Measurements from ENCODE around the gene PABPN1L.

PABPN1L gene

DNA sequence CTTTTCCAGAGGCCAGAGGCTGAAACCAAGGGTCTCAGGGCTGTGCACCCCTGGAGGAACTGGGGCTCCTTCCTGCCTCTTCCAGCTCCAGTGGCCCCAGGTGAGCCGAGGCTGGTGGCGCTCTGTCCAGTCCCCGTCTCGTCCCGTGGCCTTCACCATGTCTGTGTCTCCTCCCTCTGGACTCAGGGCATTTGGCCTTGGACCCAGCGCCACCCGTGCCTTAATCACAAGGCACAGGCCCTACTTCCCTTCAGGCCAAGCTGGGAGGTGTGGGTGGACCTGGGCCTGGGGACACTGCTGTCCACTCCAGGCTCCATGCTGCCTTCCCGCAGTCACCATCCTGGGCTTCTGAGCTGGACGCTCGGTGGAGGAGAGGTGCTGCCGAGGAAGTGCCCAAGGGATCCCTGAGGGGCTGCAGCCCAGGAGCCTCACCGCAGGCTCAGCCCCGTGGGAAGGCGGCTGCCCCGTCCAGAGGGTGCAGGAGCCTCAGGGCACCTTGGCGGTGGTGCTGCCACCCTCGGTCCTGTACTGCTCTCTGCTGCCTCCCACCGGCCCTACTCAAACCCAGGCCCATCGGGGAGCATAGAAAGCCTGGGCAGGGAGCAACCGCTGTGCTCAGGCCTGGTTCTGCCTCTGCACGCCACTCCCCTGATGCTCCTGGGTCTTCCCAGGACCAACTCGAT lies 45.2 kb downstream of the PABPN1L start:
- no peak overlapping the region for H3K4me2 ChIP-seq (ENCODE audit: low read depth, low read length)
- H3K9me2 ChIP-seq (replicated peaks; ENCODE audit: insufficient read depth, low read length): no peaks in the 10 kb centered on the region
- no peaks in the 10 kb centered on the region for H3K27me3 ChIP-seq (replicated peaks; ENCODE audit: insufficient read depth, low read length)
- H3K9me3 ChIP-seq (replicated peaks; ENCODE audit: insufficient read depth, low read length): no peaks in the 10 kb centered on the region
- DNase-seq: no peak
- H3K79me2 ChIP-seq (ENCODE audit: low read length): no peaks in the 10 kb centered on the region
- no peak overlapping the region for H3K4me3 ChIP-seq (ENCODE audit: low read length)
- no peak for TF ChIP-seq EZH2phosphoT487 (IDR thresholded peaks at IDR 0.05; ENCODE audit: low read length)
- TF ChIP-seq, protein P1, sequence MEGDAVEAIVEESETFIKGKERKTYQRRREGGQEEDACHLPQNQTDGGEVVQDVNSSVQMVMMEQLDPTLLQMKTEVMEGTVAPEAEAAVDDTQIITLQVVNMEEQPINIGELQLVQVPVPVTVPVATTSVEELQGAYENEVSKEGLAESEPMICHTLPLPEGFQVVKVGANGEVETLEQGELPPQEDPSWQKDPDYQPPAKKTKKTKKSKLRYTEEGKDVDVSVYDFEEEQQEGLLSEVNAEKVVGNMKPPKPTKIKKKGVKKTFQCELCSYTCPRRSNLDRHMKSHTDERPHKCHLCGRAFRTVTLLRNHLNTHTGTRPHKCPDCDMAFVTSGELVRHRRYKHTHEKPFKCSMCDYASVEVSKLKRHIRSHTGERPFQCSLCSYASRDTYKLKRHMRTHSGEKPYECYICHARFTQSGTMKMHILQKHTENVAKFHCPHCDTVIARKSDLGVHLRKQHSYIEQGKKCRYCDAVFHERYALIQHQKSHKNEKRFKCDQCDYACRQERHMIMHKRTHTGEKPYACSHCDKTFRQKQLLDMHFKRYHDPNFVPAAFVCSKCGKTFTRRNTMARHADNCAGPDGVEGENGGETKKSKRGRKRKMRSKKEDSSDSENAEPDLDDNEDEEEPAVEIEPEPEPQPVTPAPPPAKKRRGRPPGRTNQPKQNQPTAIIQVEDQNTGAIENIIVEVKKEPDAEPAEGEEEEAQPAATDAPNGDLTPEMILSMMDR (IDR thresholded peaks at IDR 0.05; ENCODE audit: low read length): peak; percentile 32
- no peak overlapping the region for H3K9ac ChIP-seq (ENCODE audit: low read length)
- no peaks in the 10 kb centered on the region for H3F3A ChIP-seq (ENCODE audit: insufficient read depth, low read length)
- H3K4me1 ChIP-seq (ENCODE audit: low read length): no peaks in the 10 kb centered on the region
- H3K36me3 ChIP-seq (replicated peaks; ENCODE audit: insufficient read depth, low read length): no peaks in the 10 kb centered on the region
- no peak overlapping the region for H3K27ac ChIP-seq (ENCODE audit: low read length)
- H4K20me1 ChIP-seq (ENCODE audit: insufficient read depth, low read length): no peaks in the 10 kb centered on the region
- H2AFZ ChIP-seq (ENCODE audit: low read length): no peak overlapping the region

DNA sequence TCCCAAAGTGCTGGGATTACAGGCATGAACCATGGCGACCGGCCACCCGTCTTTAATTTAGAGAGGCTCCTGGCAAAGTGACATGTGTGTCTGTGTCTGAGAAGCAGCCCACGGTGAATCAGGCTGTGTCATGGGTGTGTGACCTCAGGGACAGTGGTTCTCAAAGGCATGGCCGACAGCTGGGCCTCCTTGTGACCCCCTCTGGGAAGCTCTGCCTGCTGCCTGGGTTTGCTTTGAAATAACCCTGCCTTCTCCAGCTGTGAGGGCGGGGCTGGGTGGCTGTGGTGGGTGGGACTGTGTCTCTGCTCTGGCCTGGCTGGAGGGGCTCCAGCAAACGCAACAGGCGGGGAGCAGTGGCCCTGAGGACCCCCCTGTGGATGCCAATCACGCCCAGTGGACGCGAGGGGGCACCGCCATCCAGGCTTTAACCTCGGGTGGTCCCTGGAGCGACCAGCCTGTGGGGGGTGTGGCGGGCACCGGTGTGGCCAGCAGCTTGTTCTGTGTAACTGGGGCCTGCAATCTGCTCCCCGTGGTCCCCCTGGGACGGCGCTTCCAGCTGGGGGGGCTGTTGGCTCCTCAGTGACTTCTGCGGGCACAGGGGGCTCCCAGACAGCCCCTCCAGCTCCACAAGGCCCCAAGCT lies 46.0 kb downstream of the PABPN1L start:
- Histone ChIP-seq H3F3A (ENCODE audit: insufficient read depth, low read length) (no peaks in the 10 kb centered on the region), H3K4me3 (ENCODE audit: low read length) (no peak overlapping the region), H3K4me1 (ENCODE audit: low read length) (no peaks in the 10 kb centered on the region), H2AFZ (ENCODE audit: low read length) (no peak overlapping the region), H3K9me3 (replicated peaks; ENCODE audit: insufficient read depth, low read length) (no peaks in the 10 kb centered on the region), H3K27ac (ENCODE audit: low read length) (no peak overlapping the region), H4K20me1 (ENCODE audit: insufficient read depth, low read length) (no peaks in the 10 kb centered on the region), H3K79me2 (ENCODE audit: low read length) (no peaks in the 10 kb centered on the region), H3K27me3 (replicated peaks; ENCODE audit: insufficient read depth, low read length) (0 out of 2 replicates have a peak, but pooled peaks cover 1% of the 10 kb centered on the region), H3K9ac (ENCODE audit: low read length) (no peak overlapping the region), H3K4me2 (ENCODE audit: low read depth, low read length) (no peak overlapping the region), H3K9me2 (replicated peaks; ENCODE audit: insufficient read depth, low read length) (no peaks in the 10 kb centered on the region), H3K36me3 (replicated peaks; ENCODE audit: insufficient read depth, low read length) (no peaks in the 10 kb centered on the region)
- TF ChIP-seq, protein P1 (IDR thresholded peaks at IDR 0.05; ENCODE audit: low read length): no peak
- TF ChIP-seq EZH2phosphoT487 (IDR thresholded peaks at IDR 0.05; ENCODE audit: low read length): no peak
- TF ChIP-seq EZH2 (optimal IDR thresholded peaks at IDR 0.05; ENCODE audit: low read depth, low read length): no peak
- DNase-seq: no peak

DNA sequence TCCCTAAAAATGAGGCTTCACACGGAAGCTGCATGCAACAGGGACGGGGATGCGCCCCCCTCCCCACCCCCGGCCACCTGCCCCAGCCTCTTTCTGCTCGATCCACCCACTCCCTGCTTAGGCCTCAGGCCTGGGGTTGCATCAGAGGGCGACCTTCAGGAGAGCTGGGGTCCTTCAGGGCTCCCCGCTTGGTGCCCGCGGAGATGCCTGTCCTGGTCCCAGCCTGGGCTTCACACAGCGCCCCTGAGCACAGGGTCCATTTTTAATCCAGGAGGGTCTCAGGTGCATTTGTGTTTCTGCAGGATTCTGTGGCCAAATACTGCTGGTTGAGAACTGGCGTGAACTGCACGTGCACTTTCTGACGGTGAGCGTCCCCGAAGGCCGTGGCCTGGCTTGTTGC lies 47.3 kb downstream of the PABPN1L start:
- Histone ChIP-seq H3K9me2 (replicated peaks; ENCODE audit: insufficient read depth, low read length) (no peaks in the 10 kb centered on the region), H3K27me3 (replicated peaks; ENCODE audit: insufficient read depth, low read length) (0 out of 2 replicates have a peak, but pooled peaks cover 4% of the 10 kb centered on the region), H3K4me3 (ENCODE audit: low read length) (no peak overlapping the region), H3K4me2 (ENCODE audit: low read depth, low read length) (no peak overlapping the region), H2AFZ (ENCODE audit: low read length) (no peak overlapping the region), H4K20me1 (ENCODE audit: insufficient read depth, low read length) (no peaks in the 10 kb centered on the region), H3K36me3 (replicated peaks; ENCODE audit: insufficient read depth, low read length) (no peaks in the 10 kb centered on the region), H3F3A (ENCODE audit: insufficient read depth, low read length) (no peaks in the 10 kb centered on the region), H3K27ac (ENCODE audit: low read length) (no peak overlapping the region), H3K4me1 (ENCODE audit: low read length) (no peaks in the 10 kb centered on the region), H3K9ac (ENCODE audit: low read length) (no peak overlapping the region), H3K79me2 (ENCODE audit: low read length) (no peaks in the 10 kb centered on the region), H3K9me3 (replicated peaks; ENCODE audit: insufficient read depth, low read length) (no peaks in the 10 kb centered on the region)
- no peak for DNase-seq
- TF ChIP-seq EZH2phosphoT487 (IDR thresholded peaks at IDR 0.05; ENCODE audit: low read length): no peak
- TF ChIP-seq, protein P1 (IDR thresholded peaks at IDR 0.05; ENCODE audit: low read length): no peak
- TF ChIP-seq EZH2 (optimal IDR thresholded peaks at IDR 0.05; ENCODE audit: low read depth, low read length): no peak

All from MM.1S (cell line).